Measurements from ENCODE around the gene C1QTNF2. TPM values are rescaled to one million over a fixed set of nuclear protein-coding genes. Genes with fewer than 3 reads are reported as not detected.

The C1QTNF2 gene
- total RNA-seq, 6 experiments from 2014 or later, result 0.76 to 2.9 (median 2.6) TPM

DNA sequence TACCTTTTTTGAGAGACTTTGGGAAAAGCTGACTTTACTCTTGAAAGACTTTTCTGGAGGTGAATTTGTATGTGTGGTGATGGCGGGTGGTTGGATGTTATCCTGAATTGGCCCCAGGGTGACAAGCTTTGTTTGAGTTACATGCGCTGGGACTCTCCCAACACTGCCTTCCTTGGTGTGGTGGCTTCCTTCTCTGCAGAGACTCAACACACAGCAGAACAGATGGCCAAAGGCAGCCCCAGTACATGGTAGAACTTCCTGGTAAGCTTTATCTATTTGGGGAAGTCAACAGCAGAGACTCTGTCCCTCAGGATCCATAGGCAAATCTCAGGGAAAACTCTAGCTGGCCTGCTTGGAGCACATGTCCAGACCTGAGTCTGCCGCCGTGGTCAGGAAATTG, 18.1 kb downstream of the C1QTNF2 start:
- no peak for DNase-seq
- Mint-ChIP-seq H3K27ac (no peak overlapping the region), H3K4me3 (no peak overlapping the region), H3K9me3 (no peaks in the 10 kb centered on the region), H3K27me3 (ENCODE audit: insufficient read depth) (peaks cover 5% of the 10 kb centered on the region), H3K36me3 (ENCODE audit: low read depth) (no peaks in the 10 kb centered on the region), H3K4me1 (ENCODE audit: low read depth) (no peaks in the 10 kb centered on the region)
- TF ChIP-seq CTCF (IDR thresholded peaks at IDR 0.05), result no peak

- H3K4me1 Mint-ChIP-seq (ENCODE audit: low read depth), result no peaks in the 10 kb centered on the region
These were observed 20.5 kb downstream of the C1QTNF2 start for GRCh38 chr5:160349935-160350303.

DNA sequence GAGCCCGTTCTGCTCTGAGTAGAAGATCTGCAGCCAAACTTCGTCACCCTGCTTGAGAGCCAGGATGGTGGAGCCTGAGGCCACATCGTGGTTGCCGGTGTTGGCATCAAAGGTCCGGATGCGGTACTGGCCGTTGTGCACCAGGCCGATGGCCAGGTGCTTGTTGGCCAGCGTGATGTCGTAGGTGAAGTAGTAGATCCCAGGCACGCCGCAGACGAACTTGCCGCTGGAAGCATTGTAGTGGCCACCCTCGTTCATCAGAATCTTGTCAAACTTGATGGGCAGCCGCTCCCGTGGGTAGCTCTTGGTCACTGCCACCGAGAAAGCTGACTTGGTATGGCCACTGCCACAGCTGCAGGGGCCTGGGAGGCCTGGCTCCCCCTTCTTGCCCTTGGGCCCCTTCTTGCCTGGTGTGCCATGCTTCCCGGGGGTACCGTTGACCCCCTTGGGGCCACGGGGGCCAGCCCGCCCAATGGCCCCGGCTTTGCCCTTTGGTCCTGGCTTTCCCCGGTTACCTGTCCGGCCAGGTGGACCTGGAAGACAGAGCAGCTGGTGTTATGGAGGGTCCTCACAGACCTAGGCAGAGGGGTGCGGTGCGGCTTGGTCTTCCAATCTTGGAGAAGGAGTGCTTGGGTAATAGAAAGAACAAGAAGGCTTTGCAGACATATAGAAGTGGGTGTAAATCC, 21.0 kb downstream of the C1QTNF2 start:
- TF ChIP-seq CTCF (IDR thresholded peaks at IDR 0.05), result no peak
- Mint-ChIP-seq H3K4me3 (no peak overlapping the region), H3K4me1 (ENCODE audit: low read depth) (no peaks in the 10 kb centered on the region), H3K36me3 (ENCODE audit: low read depth) (no peaks in the 10 kb centered on the region), H3K27ac (no peak overlapping the region), H3K9me3 (no peaks in the 10 kb centered on the region), H3K27me3 (ENCODE audit: insufficient read depth) (no peaks in the 10 kb centered on the region)
- no peak for DNase-seq

More at GRCh38 chr5:160349935-160350303, 20.5 kb downstream of the C1QTNF2 start:
- H3K27me3 Mint-ChIP-seq (ENCODE audit: insufficient read depth), result no peaks in the 10 kb centered on the region
- H3K9me3 Mint-ChIP-seq, result no peaks in the 10 kb centered on the region
- TF ChIP-seq CTCF (IDR thresholded peaks at IDR 0.05), result no peak
- no peaks in the 10 kb centered on the region for H3K36me3 Mint-ChIP-seq (ENCODE audit: low read depth)
- no peak for DNase-seq
- no peak overlapping the region for H3K4me3 Mint-ChIP-seq
- no peak overlapping the region for H3K27ac Mint-ChIP-seq

- no peaks in the 10 kb centered on the region for H3K36me3 Mint-ChIP-seq (ENCODE audit: low read depth)
- no peaks in the 10 kb centered on the region for H3K27me3 Mint-ChIP-seq (ENCODE audit: insufficient read depth)
- TF ChIP-seq CTCF (IDR thresholded peaks at IDR 0.05), result no peak
- no peak overlapping the region for H3K4me3 Mint-ChIP-seq
- no peak overlapping the region for H3K27ac Mint-ChIP-seq
- DNase-seq, result no peak
- no peaks in the 10 kb centered on the region for H3K9me3 Mint-ChIP-seq
- H3K4me1 Mint-ChIP-seq (ENCODE audit: low read depth), result peaks cover 1% of the 10 kb centered on the region
These were observed 22.3 kb downstream of the C1QTNF2 start for GRCh38 chr5:160348080-160348479.

- TF ChIP-seq CTCF (IDR thresholded peaks at IDR 0.05), result no peak
- Mint-ChIP-seq H3K27me3 (ENCODE audit: insufficient read depth) (peaks cover 1% of the 10 kb centered on the region; the same call in 1 of the 2 replicates), H3K27ac (no peak overlapping the region), H3K36me3 (ENCODE audit: low read depth) (no peaks in the 10 kb centered on the region), H3K4me3 (no peak overlapping the region), H3K4me1 (ENCODE audit: low read depth) (peaks cover 7% of the 10 kb centered on the region), H3K9me3 (no peaks in the 10 kb centered on the region)
- no peak for DNase-seq
These were observed 23.0 kb downstream of the C1QTNF2 start for GRCh38 chr5:160347448-160347847.
